Measurements from ENCODE around the gene NAXE.
A peak's percentile ranks its signal among the peaks of the same experiment; 100 is the strongest.
"Not testable (repeated sequence)": the region's sequence is repeated elsewhere in the genome, so short reads cannot be mapped to it uniquely, and the experiment has no call there.

NAXE gene

GRCh38 chr1:156598125-156598524, 6.5 kb downstream of the NAXE start:
- no peak for TF ChIP-seq CTCF (IDR thresholded peaks at IDR 0.05; ENCODE audit: borderline replicate concordance, insufficient read depth, low read depth, low read length)
- no peak overlapping the region for H3K4me3 ChIP-seq (ENCODE audit: low read depth, low read length)

DNA sequence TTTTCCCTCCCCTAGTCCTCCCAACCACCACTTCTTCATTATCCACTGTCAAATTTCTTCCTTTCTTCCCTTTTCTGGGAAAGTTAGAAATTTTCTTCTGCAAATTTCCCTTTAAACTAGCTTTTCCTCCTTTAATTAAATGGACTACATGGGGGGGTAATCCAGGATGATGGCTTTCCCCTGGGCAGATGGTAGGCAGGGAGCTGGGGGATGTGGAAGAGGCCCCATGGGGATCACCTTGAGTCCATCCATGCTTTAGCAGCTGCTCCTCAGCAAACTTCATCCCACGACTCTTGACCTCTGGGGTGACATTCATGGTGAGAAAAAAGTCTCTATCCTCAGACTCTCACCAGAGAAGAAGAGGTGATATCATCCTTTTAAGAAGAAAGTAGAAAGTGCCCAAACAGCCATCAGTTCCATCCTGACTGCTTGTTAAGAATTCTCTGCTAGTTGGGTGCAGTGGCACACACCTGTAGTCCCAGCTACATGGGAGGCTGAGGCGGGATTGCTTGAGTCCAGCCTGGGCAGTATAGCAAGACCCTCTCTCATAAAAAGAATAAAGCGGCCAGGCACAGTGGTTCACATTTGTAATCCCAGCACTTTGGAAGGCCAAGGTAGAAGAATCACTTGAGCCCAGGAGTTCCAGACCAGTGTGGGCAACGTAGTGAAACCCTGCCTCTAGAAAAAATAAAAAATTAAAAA, 7.3 kb downstream of the NAXE start:
- H3K4me3 ChIP-seq (ENCODE audit: low read depth, low read length): no peak overlapping the region
- TF ChIP-seq CTCF (IDR thresholded peaks at IDR 0.05; ENCODE audit: borderline replicate concordance, insufficient read depth, low read depth, low read length): no peak

DNA sequence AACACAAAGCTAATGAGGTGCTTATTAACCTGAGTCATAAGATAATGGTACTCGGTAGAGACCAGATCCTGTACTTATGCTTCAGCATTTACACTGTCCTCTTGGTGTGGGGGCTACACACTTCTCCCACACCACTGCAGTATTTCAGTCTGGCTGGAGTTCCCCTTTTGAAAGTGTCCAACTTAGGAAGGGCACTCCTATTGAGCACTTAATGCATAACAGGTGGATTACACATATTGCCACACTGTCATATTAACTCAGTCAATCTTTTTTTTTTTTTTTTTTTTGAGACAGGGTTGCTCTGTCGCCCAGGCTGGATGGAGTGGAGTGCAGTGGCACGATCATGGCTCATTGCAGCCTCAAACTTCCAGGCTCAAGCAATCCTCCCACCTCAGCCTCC, 8.2 kb downstream of the NAXE start:
- TF ChIP-seq CTCF (IDR thresholded peaks at IDR 0.05; ENCODE audit: borderline replicate concordance, insufficient read depth, low read depth, low read length): peak; percentile 14; the same call in 1 of the 2 replicates

DNA sequence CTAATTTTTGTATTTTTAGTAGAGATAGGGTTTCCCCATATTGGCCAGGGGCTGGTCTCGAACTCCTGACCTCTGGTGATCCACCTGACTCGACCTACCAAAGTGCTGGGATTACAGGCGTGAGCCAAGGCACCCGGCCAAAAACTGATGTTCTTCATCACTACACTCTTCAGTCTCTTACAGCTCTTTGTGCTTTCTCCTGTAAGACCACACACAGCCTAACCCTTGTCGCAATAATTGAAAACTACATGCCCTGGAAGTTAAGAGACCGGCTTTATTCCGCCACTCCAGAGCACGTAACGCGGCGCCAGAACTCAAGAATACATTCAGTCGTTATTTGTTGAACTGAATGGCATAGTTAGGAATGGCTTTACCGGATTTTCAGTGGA, 9.2 kb downstream of the NAXE start:
- no peak for TF ChIP-seq CTCF (IDR thresholded peaks at IDR 0.05; ENCODE audit: borderline replicate concordance, insufficient read depth, low read depth, low read length)
- H3K4me3 ChIP-seq (ENCODE audit: low read depth, low read length): peak overlapping the region; percentile 67

More for the DNA sequence above, 8.2 kb downstream of the NAXE start:
- peak overlapping the region; percentile 67 for H3K4me3 ChIP-seq (ENCODE audit: low read depth, low read length)

- no peak for TF ChIP-seq CTCF (IDR thresholded peaks at IDR 0.05; ENCODE audit: borderline replicate concordance, insufficient read depth, low read depth, low read length)
- peak within 1 kb of the TSS; percentile 67 for H3K4me3 ChIP-seq (ENCODE audit: low read depth, low read length)
These were observed 9.7 kb downstream of the NAXE start, which contains the start of gene GPATCH4 for GRCh38 chr1:156601122-156601830. GPATCH4 (minus strand) TSS chr1:156601479.

DNA sequence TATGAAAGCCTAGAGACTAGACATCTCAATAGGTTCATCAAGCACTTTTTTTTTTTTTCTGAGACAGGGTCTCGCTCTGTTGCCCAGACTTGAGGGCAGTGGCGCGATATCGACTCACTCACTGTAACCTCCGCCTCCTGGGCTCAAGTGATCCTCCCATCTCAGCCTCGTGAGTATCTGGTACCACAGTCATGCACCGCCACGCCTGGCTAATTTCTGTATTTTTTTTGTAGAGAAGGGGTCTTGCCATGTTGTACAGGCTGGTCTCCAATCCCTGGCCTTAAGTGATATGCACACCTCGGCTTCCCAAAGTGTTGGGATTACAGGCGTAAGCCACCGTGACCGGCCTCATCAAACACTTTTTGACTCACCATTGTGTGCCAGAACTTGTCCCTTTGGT, 10.3 kb downstream of the NAXE start:
- peak overlapping the region; percentile 67 for H3K4me3 ChIP-seq (ENCODE audit: low read depth, low read length)
- TF ChIP-seq CTCF (IDR thresholded peaks at IDR 0.05; ENCODE audit: borderline replicate concordance, insufficient read depth, low read depth, low read length): no peak

- peak; percentile 25; the same call in 1 of the 2 replicates for TF ChIP-seq CTCF (IDR thresholded peaks at IDR 0.05; ENCODE audit: borderline replicate concordance, insufficient read depth, low read depth, low read length)
- no peak overlapping the region for H3K4me3 ChIP-seq (ENCODE audit: low read depth, low read length)
These were observed 11.0 kb downstream of the NAXE start for GRCh38 chr1:156602557-156602993.

GRCh38 chr1:156607344-156607743, 15.8 kb downstream of the NAXE start:
- not testable (repeated sequence) for H3K4me3 ChIP-seq (ENCODE audit: low read depth, low read length)

Measured in GM12875 (cell line).